ENCODE data around the gene PRDX3.
A peak's percentile ranks its signal among the peaks of the same experiment; 100 is the strongest.
"Not testable (repeated sequence)": the region's sequence is repeated elsewhere in the genome, so short reads cannot be mapped to it uniquely, and the experiment has no call there.

The PRDX3 gene

GRCh38 chr10:119206603-119207365 lies 28.2 kb upstream of the PRDX3 start:
- peak; percentile 44 to 51 for DNase-seq (ENCODE audit: low read depth in 2 of 2)

GRCh38 chr10:119205894-119206602 lies 27.4 kb upstream of the PRDX3 start:
- peak in 1 of 2 donors; percentile 16 for DNase-seq (ENCODE audit: low read depth in 2 of 2)

GRCh38 chr10:119203006-119203405 lies 24.4 kb upstream of the PRDX3 start:
- DNase-seq (ENCODE audit: low read depth in 2 of 2) = no peak

- no peak for DNase-seq (ENCODE audit: low read depth in 2 of 2)
Observed at GRCh38 chr10:119201233-119201632, 22.6 kb upstream of the PRDX3 start.

GRCh38 chr10:119199231-119199992 lies 20.8 kb upstream of the PRDX3 start:
- no peak for DNase-seq (ENCODE audit: low read depth in 2 of 2)

GRCh38 chr10:119198438-119198837 lies 19.8 kb upstream of the PRDX3 start:
- no peak for DNase-seq (ENCODE audit: low read depth in 2 of 2)

GRCh38 chr10:119197921-119198320 lies 19.3 kb upstream of the PRDX3 start:
- no peak for DNase-seq (ENCODE audit: low read depth in 2 of 2)

GRCh38 chr10:119191881-119192280 lies 13.3 kb upstream of the PRDX3 start:
- DNase-seq (ENCODE audit: low read depth in 2 of 2) = no peak

GRCh38 chr10:119190954-119191785 lies 12.6 kb upstream of the PRDX3 start:
- no peak for DNase-seq (ENCODE audit: low read depth in 2 of 2)

GRCh38 chr10:119190353-119190752 lies 11.7 kb upstream of the PRDX3 start:
- no peak for DNase-seq (ENCODE audit: low read depth in 2 of 2)

GRCh38 chr10:119189811-119190282 lies 11.2 kb upstream of the PRDX3 start:
- DNase-seq (ENCODE audit: low read depth in 2 of 2) = no peak

GRCh38 chr10:119183664-119184412 lies 5.2 kb upstream of the PRDX3 start:
- no peak for DNase-seq (ENCODE audit: low read depth in 2 of 2)

GRCh38 chr10:119180850-119181400 lies 2.3 kb upstream of the PRDX3 start:
- DNase-seq (ENCODE audit: low read depth in 2 of 2) = not testable (repeated sequence)

- no peak for DNase-seq (ENCODE audit: low read depth in 2 of 2)
Observed at GRCh38 chr10:119177708-119178371, 772 bp downstream of the PRDX3 start.

GRCh38 chr10:119176166-119176565 lies 2.4 kb downstream of the PRDX3 start:
- DNase-seq (ENCODE audit: low read depth in 2 of 2) = no peak

- no peak for DNase-seq (ENCODE audit: low read depth in 2 of 2)
Observed at GRCh38 chr10:119174109-119174508, 4.5 kb downstream of the PRDX3 start.

- no peak for DNase-seq (ENCODE audit: low read depth in 2 of 2)
Observed at GRCh38 chr10:119167041-119167440, 11.6 kb downstream of the PRDX3 start.

- no peak for DNase-seq (ENCODE audit: low read depth in 2 of 2)
Observed at GRCh38 chr10:119166564-119166963, 12.0 kb downstream of the PRDX3 start.

- no peak for DNase-seq (ENCODE audit: low read depth in 2 of 2)
Observed at GRCh38 chr10:119166118-119166500, 12.5 kb downstream of the PRDX3 start.
